ENCODE results near the gene GARIN3.

GARIN3 gene

GRCh38 chr5:157143127-157143971 lies 22.7 kb downstream of the GARIN3 start:
- peak in 2 of 4 experiments; percentile 16 to 32 for DNase-seq

GRCh38 chr5:157142317-157143126 lies 23.5 kb downstream of the GARIN3 start, which contains the start of gene MED7:
Gene MED7 (minus strand): TSS chr5:157142865. CDS start chr5:157139431, 3,434 bp downstream.
- peak; percentile 62 to 81 (median 72) for DNase-seq

DNA sequence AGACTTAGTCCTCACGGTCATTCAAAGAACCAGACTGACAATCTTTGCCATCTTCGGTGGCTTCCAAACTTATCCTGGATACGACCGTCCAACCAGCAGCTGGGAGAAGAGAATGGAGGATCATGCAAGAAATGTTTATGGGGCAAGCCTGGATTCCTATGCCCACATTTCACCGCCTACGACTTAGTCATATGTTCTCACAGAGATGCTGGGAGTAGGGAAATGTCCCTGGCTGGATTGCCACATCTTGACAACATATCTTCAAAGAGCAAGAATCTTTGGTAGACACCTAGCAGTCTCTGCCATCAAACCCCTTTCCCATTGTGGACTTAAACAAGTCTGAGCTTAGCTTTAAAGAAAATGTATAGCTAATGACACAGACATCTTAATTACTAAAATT lies 28.4 kb downstream of the GARIN3 start:
- no peak for DNase-seq

GRCh38 chr5:157132281-157132612 lies 33.8 kb downstream of the GARIN3 start:
- DNase-seq, result no peak

DNA sequence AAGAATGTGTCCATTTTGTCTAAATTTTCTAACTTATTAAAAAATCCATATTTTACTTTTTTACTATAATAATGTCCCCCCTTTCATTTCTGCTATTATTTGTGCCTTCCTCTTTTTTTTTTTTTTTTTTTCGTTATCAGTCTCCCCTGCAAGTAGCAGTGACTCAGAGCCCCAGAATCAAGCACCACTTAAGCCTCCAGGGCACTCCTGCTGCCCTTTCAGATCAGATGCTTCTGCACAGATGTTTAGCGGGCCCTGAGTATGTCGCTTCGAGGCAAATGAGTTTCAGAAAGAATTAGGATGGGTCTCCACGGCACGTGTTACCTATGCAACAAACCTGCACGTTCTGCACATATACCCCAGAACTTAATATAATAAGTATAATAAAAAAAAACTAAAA lies 35.1 kb downstream of the GARIN3 start:
- DNase-seq, result no peak

DNA sequence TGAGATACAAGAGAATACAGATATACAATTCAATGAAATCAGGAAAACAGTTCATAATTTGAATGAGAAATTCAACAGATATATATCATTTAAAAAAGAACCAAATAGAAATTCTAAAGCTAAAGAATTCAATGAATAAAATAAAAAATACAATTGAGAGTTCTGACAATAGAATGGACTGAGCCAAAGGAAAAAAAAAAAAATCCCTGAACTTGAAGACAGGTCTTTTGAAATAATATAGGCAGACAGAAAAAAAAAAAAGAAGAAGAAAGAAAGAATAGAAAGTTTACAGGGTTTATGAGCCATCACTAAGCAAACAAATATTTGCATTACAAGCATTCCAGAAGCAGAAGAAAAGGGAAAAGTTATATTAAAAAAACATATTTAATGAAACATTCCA lies 44.4 kb downstream of the GARIN3 start:
- DNase-seq, result no peak

GRCh38 chr5:157120102-157120501 lies 46.0 kb downstream of the GARIN3 start:
- no peak for DNase-seq

GRCh38 chr5:157116483-157116954 lies 49.5 kb downstream of the GARIN3 start:
- DNase-seq, result no peak

DNA sequence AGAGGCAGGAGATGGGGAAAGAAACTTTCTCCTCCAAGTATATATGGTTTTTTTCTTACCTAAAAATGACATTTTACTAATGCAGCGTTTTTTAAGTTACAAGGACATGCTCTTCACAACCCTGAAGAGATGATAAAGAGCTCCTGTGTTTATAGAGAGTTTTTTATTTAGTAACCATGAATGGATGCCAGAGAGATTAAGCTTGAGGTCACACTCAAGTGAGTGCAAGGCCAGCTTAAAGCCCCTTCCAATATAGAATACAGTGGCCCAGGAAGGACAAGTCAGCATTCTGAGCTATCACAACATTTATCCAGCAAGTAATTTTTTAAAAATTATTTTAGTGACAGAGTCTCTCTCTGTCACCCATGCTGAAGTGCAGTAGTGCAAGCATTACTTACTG lies 50.6 kb downstream of the GARIN3 start:
- no peak for DNase-seq

- no peak for DNase-seq
Observed at GRCh38 chr5:157115012-157115411, 51.1 kb downstream of the GARIN3 start.

DNA sequence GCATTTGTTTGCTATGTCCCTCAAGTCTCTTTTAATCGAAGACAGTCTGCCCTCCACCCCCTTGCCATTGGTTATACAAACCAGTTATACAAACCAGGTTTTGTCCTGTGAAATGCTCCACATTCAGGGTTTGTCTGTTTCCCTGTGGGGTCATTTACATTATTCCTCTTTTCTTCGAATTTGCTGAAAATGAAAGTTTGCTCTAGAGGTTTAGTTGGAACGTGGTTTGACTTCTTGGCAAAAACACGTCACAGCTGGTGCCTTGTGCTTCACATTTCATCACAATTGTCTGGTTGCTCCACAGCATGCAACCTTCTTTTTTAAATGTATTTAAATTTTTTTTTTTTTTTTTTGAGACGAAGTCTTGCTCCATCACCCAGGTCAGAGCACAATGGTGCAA lies 53.1 kb downstream of the GARIN3 start:
- DNase-seq, result no peak

All from activated naive CD4-positive, alpha-beta T cell (primary cell).